Activated CD4-positive, CD25-positive, alpha-beta regulatory T cell treated with anti-CD3 and anti-CD28 coated beads, Interleukin-2, amount 50 U/mL, for 16 hours (primary cell): ENCODE data around the gene DLGAP5.

Experiments used
- DNase-seq: peaks from one replicate; pipeline ENCODE4 v3.0.0-alpha.2; 2020; ENCODE audit warnings: low read depth, low spot score

Gene DLGAP5, protein sequence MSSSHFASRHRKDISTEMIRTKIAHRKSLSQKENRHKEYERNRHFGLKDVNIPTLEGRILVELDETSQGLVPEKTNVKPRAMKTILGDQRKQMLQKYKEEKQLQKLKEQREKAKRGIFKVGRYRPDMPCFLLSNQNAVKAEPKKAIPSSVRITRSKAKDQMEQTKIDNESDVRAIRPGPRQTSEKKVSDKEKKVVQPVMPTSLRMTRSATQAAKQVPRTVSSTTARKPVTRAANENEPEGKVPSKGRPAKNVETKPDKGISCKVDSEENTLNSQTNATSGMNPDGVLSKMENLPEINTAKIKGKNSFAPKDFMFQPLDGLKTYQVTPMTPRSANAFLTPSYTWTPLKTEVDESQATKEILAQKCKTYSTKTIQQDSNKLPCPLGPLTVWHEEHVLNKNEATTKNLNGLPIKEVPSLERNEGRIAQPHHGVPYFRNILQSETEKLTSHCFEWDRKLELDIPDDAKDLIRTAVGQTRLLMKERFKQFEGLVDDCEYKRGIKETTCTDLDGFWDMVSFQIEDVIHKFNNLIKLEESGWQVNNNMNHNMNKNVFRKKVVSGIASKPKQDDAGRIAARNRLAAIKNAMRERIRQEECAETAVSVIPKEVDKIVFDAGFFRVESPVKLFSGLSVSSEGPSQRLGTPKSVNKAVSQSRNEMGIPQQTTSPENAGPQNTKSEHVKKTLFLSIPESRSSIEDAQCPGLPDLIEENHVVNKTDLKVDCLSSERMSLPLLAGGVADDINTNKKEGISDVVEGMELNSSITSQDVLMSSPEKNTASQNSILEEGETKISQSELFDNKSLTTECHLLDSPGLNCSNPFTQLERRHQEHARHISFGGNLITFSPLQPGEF

DNA sequence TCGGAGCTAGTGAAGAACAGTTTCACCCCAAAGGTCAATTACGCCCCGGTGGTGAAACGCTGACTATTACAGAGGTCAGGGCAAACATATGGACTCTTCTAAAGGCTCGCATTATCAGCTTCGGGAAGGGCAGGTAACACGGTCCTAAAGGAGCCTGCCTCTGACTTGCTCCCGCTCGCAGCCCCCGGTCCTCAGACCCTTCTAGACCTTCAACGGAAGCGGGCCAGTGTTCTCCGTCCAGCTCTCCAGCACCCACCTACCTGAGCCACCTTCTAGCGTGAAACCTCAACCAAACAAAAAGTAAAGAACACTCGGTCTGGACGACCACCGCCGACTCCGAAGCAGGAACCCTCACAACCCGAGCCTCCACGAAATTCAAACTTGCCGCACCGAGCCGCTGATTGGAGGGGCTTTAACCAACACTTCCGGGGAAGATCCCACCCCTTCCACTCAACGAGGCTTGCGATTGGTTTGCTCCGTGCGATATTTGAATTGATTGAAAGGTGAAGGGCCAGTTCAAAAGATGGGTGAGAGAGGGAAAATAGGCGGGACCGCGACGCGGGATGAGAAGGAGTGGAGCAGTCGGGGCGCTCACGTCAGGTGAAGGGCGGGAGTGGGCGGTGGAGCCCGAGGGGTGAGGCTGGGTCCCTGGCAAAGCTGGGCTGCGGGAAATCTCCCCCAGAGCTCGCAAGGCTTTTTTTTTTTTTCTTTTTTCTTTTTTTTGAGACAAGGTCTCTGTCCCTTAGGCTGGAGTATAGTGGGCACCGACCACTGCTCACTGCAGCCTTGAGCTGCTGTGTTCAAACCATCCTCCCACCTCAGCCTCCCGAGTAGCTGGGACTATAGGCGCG lies at the start of gene DLGAP5:
TSS of gene DLGAP5 (minus strand) at position 383 of the 851 bp plus-strand sequence. CDS start 2,406 bp downstream, outside the sequence.
- peak; percentile 87 for DNase-seq

DNA sequence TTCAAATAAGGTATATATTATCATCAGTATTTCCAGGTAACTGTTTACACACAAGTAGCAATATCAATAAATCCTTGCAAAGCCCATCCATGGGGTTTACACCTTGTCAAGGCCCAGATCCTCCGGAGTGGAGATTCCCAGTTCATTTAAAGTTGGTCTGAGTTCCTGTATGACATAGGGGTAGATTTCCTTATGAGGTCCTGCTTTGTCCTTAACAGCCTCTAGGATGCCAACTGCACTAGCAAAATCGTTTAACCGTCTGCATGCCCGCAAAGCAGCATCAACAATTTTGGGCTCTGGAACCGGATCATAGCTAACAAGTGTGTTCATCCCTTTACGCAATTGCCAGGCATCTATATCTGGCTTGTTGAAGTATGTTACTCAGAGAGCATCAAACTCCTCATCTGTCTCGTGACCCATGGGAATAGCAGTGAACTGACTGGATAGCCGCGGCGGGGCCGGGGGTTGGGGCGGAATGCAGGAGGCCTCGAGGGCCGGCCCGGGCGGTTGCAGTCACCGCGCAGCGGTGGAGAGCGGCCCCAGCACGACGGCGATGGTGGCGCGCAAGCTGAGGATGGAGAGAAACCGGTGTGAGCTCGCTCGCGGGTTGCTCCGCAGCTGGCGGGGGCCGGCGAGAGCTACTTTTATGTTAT lies 49.3 kb upstream of the DLGAP5 start:
- no peak for DNase-seq

DNA sequence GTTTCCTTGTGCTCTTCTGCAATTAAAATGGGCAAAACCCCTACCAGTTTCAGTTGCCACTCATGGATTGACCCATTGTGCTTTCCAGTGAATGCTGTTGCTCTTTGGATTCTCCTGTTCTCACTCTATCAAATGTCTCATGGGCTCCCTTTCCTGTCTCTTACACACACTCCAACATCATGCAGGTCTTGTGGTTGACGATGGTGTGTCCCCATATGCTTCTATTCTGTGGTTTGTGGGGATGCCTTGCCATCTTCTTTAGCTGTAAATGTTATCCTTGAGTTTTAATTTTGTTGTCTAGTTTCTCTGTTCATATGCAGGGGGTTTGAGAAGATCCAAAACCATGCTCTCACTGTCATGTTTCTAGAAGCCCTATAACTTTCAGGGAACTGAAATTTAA lies 47.9 kb upstream of the DLGAP5 start:
- no peak for DNase-seq

DNA sequence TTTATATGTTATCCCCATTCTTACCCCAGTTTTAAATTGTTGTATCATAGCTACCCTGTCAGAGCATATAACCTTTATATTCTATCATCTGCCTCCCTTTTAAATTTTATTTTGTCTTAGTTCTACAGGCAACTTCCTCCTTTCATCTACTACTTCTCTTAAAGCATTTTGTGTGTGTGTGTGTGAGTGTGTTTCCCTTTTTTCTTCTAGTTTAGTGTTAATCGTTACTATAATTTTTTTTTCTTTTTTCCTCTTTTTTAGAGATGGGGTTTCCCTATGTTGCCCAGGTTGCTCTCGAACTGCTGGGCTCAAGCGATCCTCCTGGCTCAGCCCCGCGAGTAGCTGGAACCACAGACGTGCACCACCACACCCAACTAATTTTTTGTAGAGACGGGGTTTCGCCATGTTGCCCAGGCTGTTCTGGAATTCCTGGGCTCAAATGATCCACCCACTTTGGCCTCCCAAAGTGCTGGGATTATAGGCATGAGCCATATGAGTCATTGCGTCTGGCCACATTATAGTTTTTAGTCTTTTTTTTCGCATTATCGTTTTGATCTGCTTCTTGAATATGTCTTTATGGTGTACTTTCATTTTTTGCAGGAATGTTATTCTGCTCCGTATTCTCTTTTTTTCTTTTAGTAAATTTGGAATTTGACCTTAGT lies 46.8 kb upstream of the DLGAP5 start:
- no peak for DNase-seq

DNA sequence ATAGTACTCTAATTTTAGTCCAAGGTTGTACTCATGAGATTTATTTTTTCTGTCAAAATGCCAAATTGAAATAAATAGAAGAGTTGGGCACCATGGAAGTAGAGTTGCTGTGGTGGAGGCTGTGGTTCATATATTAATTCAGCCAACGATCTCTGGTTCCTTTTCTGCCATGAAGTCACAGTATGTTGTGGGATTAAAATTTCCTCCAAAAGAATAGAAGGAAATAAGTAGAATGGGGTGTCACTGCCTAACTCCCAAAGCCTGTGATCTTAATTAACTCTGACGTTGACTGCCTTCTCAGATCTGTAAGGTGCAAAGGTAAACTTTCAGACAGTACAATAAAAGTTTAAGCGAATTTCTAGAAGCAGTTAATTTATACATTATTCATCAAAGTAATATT lies 42.2 kb upstream of the DLGAP5 start:
- no peak for DNase-seq

DNA sequence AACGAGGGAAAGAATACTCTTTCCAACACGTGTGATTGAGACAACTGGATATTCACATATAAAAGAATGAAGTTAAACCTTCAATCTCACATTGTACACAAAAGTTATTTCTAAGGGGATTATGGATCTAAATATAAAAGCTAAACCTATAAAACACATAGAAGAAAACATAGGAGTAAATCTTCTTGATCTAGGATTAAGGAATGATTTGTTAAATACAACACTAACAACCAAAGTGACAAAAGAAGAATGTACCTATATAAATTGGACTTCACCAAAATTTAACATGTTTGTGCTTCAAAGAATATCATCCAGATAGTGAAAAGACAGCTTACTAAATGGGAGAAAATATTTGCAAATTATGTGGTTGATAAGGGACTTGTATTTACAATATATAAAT lies 36.9 kb upstream of the DLGAP5 start:
- DNase-seq, result no peak

DNA sequence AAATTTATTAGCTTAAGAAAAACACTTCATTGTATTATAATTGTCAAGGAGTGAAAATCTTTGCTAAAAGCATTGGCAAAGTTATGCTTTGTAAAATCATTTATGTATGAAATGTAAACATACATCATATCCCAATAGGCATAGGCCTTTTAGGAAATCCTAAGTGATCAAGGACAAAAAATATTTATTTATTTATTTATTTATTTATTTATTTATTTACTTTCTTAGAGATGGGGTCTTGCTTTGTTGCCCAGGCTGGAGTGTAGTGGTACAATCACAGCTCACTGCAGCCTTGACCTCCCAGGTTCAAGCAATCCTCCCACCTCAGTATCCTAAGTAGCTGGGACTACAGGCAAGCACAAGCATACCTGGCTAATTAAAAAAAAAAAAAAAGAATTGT lies 32.0 kb upstream of the DLGAP5 start:
- no peak for DNase-seq

DNA sequence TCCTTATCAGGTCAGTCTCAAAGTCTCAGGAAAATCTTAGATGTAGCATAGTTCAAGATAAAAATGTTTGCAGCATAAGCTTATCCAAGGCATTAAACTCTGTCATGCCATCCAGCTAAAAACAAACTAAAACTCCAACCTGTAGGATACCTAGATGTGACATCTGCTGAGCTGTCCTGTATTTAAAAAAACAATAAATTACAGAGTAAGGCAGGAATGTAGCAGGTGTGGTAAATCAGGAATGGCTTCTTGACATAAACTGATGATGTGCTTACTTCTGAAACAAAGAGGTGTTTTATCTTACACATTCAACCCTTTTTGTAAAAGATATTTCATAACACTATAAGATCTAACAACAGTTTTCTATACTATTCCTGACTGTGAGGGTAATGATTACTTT lies 30.6 kb upstream of the DLGAP5 start:
- no peak for DNase-seq

DNA sequence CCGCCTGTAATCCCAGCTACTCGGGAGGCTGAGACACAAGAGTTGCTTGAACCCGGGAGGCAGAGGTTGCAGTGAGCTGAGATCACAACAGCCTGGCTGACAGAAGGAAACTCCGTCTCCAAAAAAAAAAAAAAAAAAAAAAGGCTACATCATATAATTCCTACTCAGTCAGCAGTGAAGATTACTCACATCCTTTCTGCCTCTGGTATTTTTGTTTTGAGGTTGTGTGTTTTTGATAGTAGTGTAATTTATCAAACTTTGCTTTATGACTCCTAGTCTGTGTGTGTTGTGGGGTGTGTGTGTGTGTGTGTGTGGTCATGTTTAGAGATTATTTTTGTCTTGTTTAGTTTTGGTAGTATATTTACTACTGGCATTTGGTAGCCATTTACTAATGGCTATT lies 29.8 kb upstream of the DLGAP5 start:
- DNase-seq, result no peak

DNA sequence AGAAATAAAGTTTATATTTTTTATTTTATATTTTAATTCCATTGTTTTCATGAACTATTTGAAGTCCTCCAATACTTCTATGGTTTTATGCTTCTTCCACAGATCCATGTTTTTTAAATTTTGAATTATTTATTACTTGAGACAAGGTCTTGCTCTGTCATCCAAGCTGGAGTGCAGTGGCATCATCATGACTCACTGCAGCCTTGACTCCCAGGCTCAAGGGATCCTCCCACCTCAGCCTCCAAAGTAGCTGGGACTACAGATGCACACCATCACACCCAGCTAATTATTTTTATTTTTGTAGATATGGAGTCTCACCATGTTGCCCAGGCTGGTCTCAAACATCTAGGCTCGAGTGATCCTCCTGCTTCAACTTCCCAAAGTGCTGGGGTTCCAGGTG lies 28.8 kb upstream of the DLGAP5 start:
- no peak for DNase-seq

DNA sequence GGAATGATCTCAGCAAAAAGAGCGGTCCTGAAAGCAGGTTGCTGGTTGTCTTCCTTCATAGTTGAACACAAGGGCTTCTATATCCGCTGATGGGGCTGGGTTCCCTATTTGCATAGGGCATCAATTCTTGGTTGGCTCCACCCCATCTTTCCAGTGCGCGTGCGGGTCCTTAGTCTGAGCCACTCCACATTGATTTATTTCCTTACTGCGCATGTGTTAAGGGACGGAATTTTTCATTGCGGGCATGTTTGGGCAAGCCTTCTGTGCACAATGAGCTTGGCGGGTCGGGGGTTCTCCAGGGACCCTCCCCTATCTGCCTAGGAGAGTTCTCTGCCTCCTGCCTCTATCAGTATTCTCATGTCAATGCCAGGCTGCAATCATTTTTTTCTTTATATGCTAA lies 21.2 kb upstream of the DLGAP5 start:
- DNase-seq, result no peak

DNA sequence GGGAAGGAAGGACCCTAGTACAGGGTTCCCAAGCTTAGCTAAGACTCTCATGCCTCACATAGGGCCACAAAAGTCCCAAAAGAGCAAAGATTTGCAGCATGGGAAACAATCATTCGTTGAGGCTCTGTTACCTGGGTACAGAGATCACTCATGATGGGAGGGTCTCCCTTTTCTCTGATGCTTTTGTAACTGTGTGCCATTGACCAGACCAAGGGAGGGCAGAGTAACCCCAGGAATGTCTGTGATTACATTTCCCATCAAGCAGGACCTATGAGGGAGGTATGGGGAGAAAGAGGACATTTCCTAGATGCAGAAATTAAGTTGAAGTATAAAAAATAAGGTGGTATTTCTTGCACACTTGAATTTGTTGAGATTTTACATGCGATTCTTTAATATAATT lies 16.4 kb upstream of the DLGAP5 start:
- DNase-seq, result no peak

DNA sequence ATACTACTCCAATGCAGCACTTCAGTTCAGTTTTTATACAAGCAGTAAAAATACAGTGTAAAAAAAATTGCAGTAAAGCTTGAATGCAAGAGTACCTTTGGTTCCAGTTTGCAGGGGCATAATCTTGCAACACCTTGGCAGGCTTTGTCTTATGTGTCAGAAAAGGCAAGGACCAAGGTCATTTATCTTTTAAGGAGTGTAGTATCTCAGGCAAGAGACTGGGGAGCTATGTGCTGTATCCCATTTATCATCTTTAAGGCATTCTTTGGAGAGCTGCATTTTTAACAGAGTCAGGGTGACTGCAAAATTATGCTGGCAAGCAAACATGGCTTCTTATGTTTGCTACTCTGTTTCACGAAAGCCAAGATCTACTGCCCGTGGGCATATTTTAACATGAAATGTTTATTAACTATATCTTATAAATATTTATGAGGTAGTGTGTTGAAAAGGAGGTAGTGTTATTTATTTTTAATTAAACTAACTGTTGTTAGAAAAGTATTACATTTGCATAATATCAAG lies 14.8 kb upstream of the DLGAP5 start:
- no peak for DNase-seq

DNA sequence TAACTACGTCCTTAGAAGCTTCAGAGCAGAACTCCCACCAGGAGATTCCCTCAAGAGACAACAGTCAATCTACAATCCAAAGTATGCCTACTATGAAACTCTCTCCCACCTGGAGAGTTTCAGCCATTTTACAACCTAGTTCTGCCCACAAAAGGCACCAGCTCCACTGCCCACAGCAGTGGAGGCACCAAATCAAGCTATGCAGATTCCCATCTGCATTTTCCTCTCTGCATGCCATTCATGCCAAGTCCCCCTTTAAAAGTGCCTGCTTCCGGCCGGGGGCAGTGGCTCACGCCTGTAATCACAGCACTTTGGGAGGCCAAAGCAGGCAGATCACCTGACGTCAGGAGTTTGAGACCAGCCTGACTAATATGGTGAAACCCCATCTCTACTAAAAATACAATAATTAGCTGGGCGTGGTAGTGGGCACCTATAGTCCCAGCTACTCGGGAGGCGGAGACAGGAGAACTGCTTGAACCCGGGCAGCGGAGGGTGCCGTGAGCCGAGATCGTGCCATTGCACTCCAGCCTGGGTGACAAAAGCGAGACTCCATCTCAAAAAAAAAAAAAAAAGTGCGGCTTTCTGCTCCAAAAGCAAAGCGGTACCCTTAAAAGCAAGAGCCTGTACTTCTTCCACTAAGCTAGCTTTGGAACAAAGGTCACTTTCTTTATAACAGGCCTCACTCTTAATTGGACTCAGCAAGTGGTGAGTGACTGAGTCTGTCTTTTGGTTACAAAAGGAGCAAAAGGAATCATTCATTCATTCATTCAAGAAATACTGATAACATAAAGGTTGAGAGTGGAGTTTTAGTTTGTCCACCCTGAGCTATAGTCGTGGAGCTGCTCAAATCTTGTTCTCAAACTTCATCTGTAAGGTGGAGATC lies 10.1 kb upstream of the DLGAP5 start:
- no peak for DNase-seq

DNA sequence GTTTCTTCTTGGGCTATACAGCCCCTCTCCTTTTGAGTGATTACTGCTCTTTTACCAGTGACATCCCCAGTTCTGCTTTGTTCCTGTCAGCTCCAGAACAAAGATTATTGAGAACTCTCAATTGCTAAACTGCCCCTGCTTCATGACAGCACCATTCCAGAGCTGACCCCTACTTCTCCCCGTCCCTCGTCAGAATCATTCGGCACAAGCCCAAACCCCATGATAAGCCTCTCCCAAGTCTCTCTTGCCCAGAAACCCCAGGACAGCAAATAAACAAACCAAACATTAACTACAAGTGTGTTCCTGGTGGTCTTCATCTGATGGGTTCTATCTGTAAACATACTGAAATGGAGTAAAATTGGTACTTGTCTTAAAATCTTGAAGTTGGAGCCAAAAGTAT lies 9.3 kb upstream of the DLGAP5 start:
- no peak for DNase-seq

DNA sequence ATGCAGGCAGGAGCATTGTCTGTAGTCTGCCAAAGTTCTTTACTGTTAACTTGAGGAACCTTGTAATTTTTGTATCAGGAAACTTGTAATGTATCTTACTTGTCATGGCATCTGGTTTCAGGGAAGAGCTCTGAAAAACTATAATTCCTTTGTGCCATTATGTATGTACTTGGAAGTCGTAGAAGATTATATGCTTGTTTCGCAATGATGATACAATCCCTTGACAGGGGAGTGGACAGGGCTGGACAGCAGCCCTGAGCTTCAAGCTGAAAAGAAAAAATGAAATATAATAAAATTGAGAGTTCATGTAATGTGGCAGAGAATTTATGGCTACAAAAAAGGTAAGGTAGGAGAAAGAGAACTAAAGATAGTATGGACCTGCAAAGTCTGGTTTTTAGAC lies 7.4 kb upstream of the DLGAP5 start:
- DNase-seq, result no peak

DNA sequence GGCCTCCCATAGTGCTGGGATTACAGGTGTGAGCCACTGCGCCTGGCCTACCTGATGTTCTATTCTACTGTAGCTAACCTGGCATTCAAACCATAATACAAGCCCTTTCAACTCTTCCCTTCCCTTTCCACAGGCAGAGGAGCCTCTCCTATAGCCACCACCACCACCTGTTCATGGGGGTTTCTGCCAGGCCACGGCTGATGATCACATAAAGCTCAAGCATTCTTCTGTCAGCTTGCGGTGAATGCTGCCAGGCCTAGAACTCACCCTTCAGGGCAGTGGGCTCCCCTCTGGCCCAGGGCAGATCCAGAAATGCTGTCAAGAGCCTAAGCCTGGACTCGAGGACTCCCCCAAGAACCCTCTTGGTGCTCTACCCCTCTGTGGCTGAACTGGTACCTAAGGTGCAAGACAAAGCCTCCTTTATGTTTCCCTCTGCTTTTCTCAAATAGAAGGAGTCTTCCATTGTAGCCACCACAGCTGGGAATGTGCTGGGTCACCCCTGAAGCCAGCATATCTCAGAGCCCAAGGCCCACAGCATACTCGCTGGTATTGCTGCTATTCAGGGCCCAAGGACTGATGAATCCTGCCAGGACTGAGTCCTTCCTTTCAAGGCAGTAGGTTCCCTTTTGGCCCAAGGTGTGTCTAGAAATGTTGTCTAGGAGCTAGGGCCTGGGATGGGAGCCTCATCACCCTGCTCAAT lies 3.4 kb upstream of the DLGAP5 start:
- no peak for DNase-seq

DNA sequence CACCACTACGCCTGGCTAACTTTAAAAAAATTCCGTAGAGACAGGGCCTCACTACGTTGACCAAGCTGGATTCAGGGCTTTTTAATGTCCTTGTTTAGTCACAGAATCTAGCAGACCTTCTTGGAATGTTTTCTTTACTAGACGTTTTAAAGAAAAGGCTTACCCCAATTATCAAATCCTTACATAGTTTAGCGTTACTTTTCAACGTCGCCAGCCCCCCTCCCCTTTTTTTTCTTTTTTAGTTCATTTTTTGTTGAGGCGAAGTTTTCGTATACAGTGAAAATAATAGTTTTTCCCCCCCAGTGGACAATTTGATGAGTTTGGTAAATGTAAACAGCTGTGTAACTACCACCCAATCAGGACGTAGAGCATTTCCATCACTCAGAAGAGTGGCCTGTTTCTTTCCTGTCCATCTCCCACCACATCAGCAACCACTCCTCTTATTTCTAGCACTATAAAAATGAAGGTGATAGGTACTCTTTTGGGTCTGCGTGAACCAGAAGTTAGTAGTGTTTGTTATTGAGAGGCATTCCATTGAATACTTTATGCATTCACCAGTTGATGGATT lies 753 bp upstream of the DLGAP5 start:
- DNase-seq, result no peak

DNA sequence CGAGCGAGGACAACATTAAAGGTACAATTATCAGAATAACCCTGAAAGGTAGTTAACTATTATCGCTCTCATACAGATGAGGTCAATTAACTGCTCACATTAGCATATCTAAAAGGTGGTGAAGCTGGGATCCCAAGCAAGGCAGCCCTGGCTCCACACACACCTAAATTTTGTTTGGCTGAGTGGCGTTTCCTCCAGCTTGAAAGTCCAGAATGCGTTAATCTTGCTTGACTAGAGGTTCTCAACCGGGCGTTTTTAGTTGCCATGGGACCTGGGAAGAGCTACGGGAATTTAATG lies 531 bp downstream of the DLGAP5 start:
- DNase-seq, result no peak
